A549 (cell line): Measurements from ENCODE around the gene ADAM12.

Source experiments
- CEBPB ChIP-seq, 2 experiments: fragments of >200 bp in 1 of 2; sonication (Bioruptor Twin) in 1 of 2; formaldehyde crosslinking in 1 of 2; IDR thresholded peaks; 2 replicates each; pipeline ENCODE4 v1.6.1; 2012 to 2016
- CHD2 ChIP-seq: fragments of 150-350 bp; IDR thresholded peaks from 2 replicates; pipeline ENCODE4 v1.6.1; 2014; ENCODE audit warnings: low read length; ENCODE audit not compliant: partially characterized antibody
- CHD4 ChIP-seq: fragments of 200-600 bp; sonication (generic); IDR thresholded peaks from 2 replicates; pipeline ENCODE4 v1.6.1; 2016; ENCODE audit warnings: antibody characterized with exemption, mild to moderate bottlenecking, borderline replicate concordance
- FOSB ChIP-seq: fragments of 250-450 bp; sonication (Bioruptor Pico); IDR thresholded peaks from 2 replicates; pipeline ENCODE4 v1.5.0; 2020; ENCODE audit warnings: mild to moderate bottlenecking, moderate library complexity
- HDAC2 ChIP-seq: fragments of 200-600 bp; sonication (generic); IDR thresholded peaks from 2 replicates; pipeline ENCODE4 v1.6.1; 2016
- HOXA7 ChIP-seq: fragments of 250-450 bp; sonication (Bioruptor Pico); IDR thresholded peaks from 2 replicates; pipeline ENCODE4 v1.5.0; 2020; ENCODE audit warnings: mild to moderate bottlenecking, moderate library complexity
- HOXB5 ChIP-seq: fragments of 250-450 bp; sonication (Bioruptor Pico); IDR thresholded peaks from 2 replicates; pipeline ENCODE4 v1.5.0; 2020; ENCODE audit warnings: mild to moderate bottlenecking, moderate library complexity
- PHF8 ChIP-seq: fragments of 200-600 bp; sonication (generic); IDR thresholded peaks from 2 replicates; pipeline ENCODE4 v1.6.1; 2016; ENCODE audit warnings: low read depth, mild to moderate bottlenecking, antibody characterized with exemption, moderate library complexity, borderline replicate concordance
- POLR2A ChIP-seq: IDR thresholded peaks from 2 replicates; pipeline ENCODE4 v1.6.1; 2012; ENCODE audit warnings: mild to moderate bottlenecking, low read length
- RCOR1 ChIP-seq: fragments of 150-350 bp; IDR thresholded peaks from 2 replicates; pipeline ENCODE4 v1.6.1; 2014; ENCODE audit warnings: antibody characterized with exemption, low read length, low read depth
- REST ChIP-seq: fragments of 200-600 bp; sonication (generic); IDR thresholded peaks from 2 replicates; pipeline ENCODE4 v1.6.1; 2016; ENCODE audit warnings: antibody characterized with exemption, mild to moderate bottlenecking, moderate library complexity
- RNF2 ChIP-seq: fragments of 200-600 bp; sonication (generic); IDR thresholded peaks from 2 replicates; pipeline ENCODE4 v1.6.1; 2016; ENCODE audit warnings: low read depth, mild to moderate bottlenecking, antibody characterized with exemption, moderate library complexity, borderline replicate concordance
- ZNF302 ChIP-seq: fragments of 250-450 bp; sonication (Bioruptor Pico); IDR thresholded peaks from 2 replicates; pipeline ENCODE4 v1.9.0; 2021; ENCODE audit warnings: inconsistent platforms, mild to moderate bottlenecking, moderate library complexity
- TF ChIP-seq, protein P1 (sequence below): fragments of >200 bp; sonication (Bioruptor Twin); formaldehyde crosslinking; IDR thresholded peaks from 3 replicates; pipeline ENCODE4 v1.5.1; 2016

- TF ChIP-seq, protein P1, sequence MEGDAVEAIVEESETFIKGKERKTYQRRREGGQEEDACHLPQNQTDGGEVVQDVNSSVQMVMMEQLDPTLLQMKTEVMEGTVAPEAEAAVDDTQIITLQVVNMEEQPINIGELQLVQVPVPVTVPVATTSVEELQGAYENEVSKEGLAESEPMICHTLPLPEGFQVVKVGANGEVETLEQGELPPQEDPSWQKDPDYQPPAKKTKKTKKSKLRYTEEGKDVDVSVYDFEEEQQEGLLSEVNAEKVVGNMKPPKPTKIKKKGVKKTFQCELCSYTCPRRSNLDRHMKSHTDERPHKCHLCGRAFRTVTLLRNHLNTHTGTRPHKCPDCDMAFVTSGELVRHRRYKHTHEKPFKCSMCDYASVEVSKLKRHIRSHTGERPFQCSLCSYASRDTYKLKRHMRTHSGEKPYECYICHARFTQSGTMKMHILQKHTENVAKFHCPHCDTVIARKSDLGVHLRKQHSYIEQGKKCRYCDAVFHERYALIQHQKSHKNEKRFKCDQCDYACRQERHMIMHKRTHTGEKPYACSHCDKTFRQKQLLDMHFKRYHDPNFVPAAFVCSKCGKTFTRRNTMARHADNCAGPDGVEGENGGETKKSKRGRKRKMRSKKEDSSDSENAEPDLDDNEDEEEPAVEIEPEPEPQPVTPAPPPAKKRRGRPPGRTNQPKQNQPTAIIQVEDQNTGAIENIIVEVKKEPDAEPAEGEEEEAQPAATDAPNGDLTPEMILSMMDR: no peak
- TF ChIP-seq HOXB5 (CRISPR knock-in tag) (no peak), CEBPB (IDR thresholded peaks at IDR 0.05) (no peak), REST (no peak), CHD4 (no peak), CHD2 (no peak), RNF2 (no peak), HDAC2 (no peak), POLR2A (no peak), FOSB (CRISPR knock-in tag) (no peak), HOXA7 (CRISPR knock-in tag) (no peak), ZNF302 (CRISPR knock-in tag) (no peak), PHF8 (no peak), RCOR1 (no peak)
These were observed 403.3 kb downstream of the ADAM12 start for GRCh38 chr10:125984865-125985495.
